CD4-positive, CD25-positive, alpha-beta regulatory T cell (primary cell): Measurements from ENCODE around the gene GJA1. TPM values are rescaled to one million over a fixed set of nuclear protein-coding genes. Genes with fewer than 3 reads are reported as not detected.
"Not testable (repeated sequence)": the region's sequence is repeated elsewhere in the genome, so short reads cannot be mapped to it uniquely, and the experiment has no call there.

ENCODE experiments used
- ATAC-seq, 2 donors: fragments of 150-1000 bp; cut with Tn5 transposase; one replicate each; pipeline ENCODE4 v1.10.0; 2021; ENCODE audit warnings: low read depth in 2 of 2, moderate number of reproducible peaks in 2 of 2, moderate library complexity in 1 of 2
- DNase-seq, 3 donors: peaks; one replicate each; pipeline versions ENCODE4 v3.0.0 to v3.0.0-alpha.2; 2012 to 2022; ENCODE audit warnings: mixed read lengths in 1 of 3
- H3K27ac ChIP-seq: one replicate; pipeline ENCODE4 v1.7.0; 2013; ENCODE audit warnings: mild to moderate bottlenecking, low read length; ENCODE audit not compliant: insufficient read depth, poor library complexity, severe bottlenecking
- H3K27me3 ChIP-seq: one replicate; pipeline ENCODE4 v1.7.0; 2013; ENCODE audit warnings: low read length; ENCODE audit not compliant: control insufficient read depth, insufficient read depth
- H3K36me3 ChIP-seq: one replicate; pipeline ENCODE4 v1.7.0; 2013; ENCODE audit warnings: mild to moderate bottlenecking, low read length, moderate library complexity; ENCODE audit not compliant: control insufficient read depth, insufficient read depth
- H3K4me1 ChIP-seq: 2 replicates; pipeline ENCODE4 v1.7.0; 2013; ENCODE audit warnings: mild to moderate bottlenecking, low read length; ENCODE audit not compliant: insufficient read depth, control insufficient read depth, poor library complexity, severe bottlenecking
- H3K4me3 ChIP-seq: one replicate; pipeline ENCODE4 v1.7.0; 2013; ENCODE audit warnings: low read depth, mild to moderate bottlenecking, low read length, moderate library complexity
- H3K9me3 ChIP-seq, 2 experiments: 1 replicate in 1 of 2; 2 replicates in 1 of 2; pipeline ENCODE4 v1.7.0; 2013; ENCODE audit warnings: low read length in 2 of 2, mild to moderate bottlenecking in 1 of 2, moderate library complexity in 1 of 2; ENCODE audit not compliant: control insufficient read depth in 2 of 2
- H3K27ac Mint-ChIP-seq, 3 donors: one replicate each; pipeline ENCODE4 v1.8.0; 2020 to 2022; ENCODE audit warnings: mild to moderate bottlenecking in 3 of 3, mixed read lengths in 3 of 3, moderate library complexity in 2 of 3
- H3K27me3 Mint-ChIP-seq: one replicate; pipeline ENCODE4 v1.8.0; 2022; ENCODE audit warnings: mild to moderate bottlenecking, mixed read lengths
- H3K36me3 Mint-ChIP-seq: one replicate; pipeline ENCODE4 v1.8.0; 2020; ENCODE audit warnings: mixed read lengths
- H3K4me1 Mint-ChIP-seq, 4 donors: one replicate each; pipeline ENCODE4 v1.8.0; 2020 to 2022; ENCODE audit warnings: mixed read lengths in 4 of 4, mild to moderate bottlenecking in 1 of 4
- H3K4me3 Mint-ChIP-seq, 4 donors: one replicate each; pipeline ENCODE4 v1.8.0; 2020 to 2022; ENCODE audit warnings: mild to moderate bottlenecking in 4 of 4, mixed read lengths in 4 of 4, moderate library complexity in 3 of 4
- H3K9me3 Mint-ChIP-seq, 7 donors: one replicate each; pipeline ENCODE4 v1.8.0; 2020 to 2022; ENCODE audit warnings: mixed read lengths in 7 of 7, mild to moderate bottlenecking in 3 of 7, moderate library complexity in 2 of 7
- polyA plus RNA-seq, 4 donors: library from polyadenylated mRNA; unstranded; fragments of 300-500 nt; fragmentation: Illumina TruSeq; gene quantifications; one replicate each; pipeline ENCODE4 v1.2.3, GENCODE V29; 2021
- total RNA-seq: library from RNA; stranded (reverse); gene quantifications from one replicate; pipeline ENCODE4 v1.2.3, GENCODE V29; 2022

The GJA1 gene
- total and polyA plus RNA-seq, 5 donors from 2014 or later = not detected

GRCh38 chr6:121430514-121431460, 4.7 kb upstream of the GJA1 start:
- Mint-ChIP-seq H3K27ac (peak overlapping the region in 1 of 3 donors; percentile 35), H3K9me3 (no peaks in the 10 kb centered on the region), H3K4me1 (peaks cover 0 to 4% (median 0%) of the 10 kb centered on the region in 4 donors), H3K4me3 (no peak overlapping the region), H3K27me3 (peaks cover 13% of the 10 kb centered on the region), H3K36me3 (no peaks in the 10 kb centered on the region)
- no peaks in the 10 kb centered on the region for H3K4me1 ChIP-seq
- H3K27ac ChIP-seq = no peak overlapping the region
- no peak overlapping the region for H3K4me3 ChIP-seq
- peaks cover 6% of the 10 kb centered on the region for H3K27me3 ChIP-seq
- no peaks in the 10 kb centered on the region for H3K9me3 ChIP-seq
- DNase-seq = no peak
- ATAC-seq = no peak
- H3K36me3 ChIP-seq = no peaks in the 10 kb centered on the region

GRCh38 chr6:121431776-121432175, 3.7 kb upstream of the GJA1 start:
- not testable (repeated sequence) for H3K27ac Mint-ChIP-seq, H3K36me3 ChIP-seq, H3K4me3 ChIP-seq, DNase-seq, H3K27me3 ChIP-seq, H3K4me1 ChIP-seq, H3K27ac ChIP-seq, ATAC-seq, H3K36me3 Mint-ChIP-seq, H3K9me3 ChIP-seq, H3K9me3 Mint-ChIP-seq, H3K4me3 Mint-ChIP-seq
- H3K27me3 Mint-ChIP-seq = peaks cover 21% of the 10 kb centered on the region
- peaks cover 0 to 11% (median 4%) of the 10 kb centered on the region in 4 donors for H3K4me1 Mint-ChIP-seq

- Mint-ChIP-seq H3K36me3 (no peaks in the 10 kb centered on the region), H3K4me3 (no peak overlapping the region), H3K27me3 (peaks cover 40% of the 10 kb centered on the region), H3K27ac (no peak overlapping the region), H3K4me1 (peaks cover 0 to 27% (median 9%) of the 10 kb centered on the region in 4 donors), H3K9me3 (no peaks in the 10 kb centered on the region)
- Histone ChIP-seq H3K27ac (no peak overlapping the region), H3K4me3 (no peak overlapping the region), H3K27me3 (peaks cover 22% of the 10 kb centered on the region), H3K36me3 (no peaks in the 10 kb centered on the region), H3K4me1 (peaks cover 8% of the 10 kb centered on the region), H3K9me3 (no peaks in the 10 kb centered on the region)
- ATAC-seq (no peak), DNase-seq (no peak)
These were observed 1.2 kb upstream of the GJA1 start for GRCh38 chr6:121434037-121434770.

- no peak overlapping the region for H3K27ac Mint-ChIP-seq
- Histone ChIP-seq H3K4me3 (peak overlapping the region; percentile 37), H3K27me3 (peaks cover 28% of the 10 kb centered on the region), H3K36me3 (no peaks in the 10 kb centered on the region), H3K4me1 (peaks cover 8% of the 10 kb centered on the region), H3K9me3 (no peaks in the 10 kb centered on the region), H3K27ac (no peak overlapping the region)
- H3K4me1 Mint-ChIP-seq = peaks cover 0 to 27% (median 9%) of the 10 kb centered on the region in 4 donors
- no peaks in the 10 kb centered on the region for H3K9me3 Mint-ChIP-seq
- H3K27me3 Mint-ChIP-seq = peaks cover 48% of the 10 kb centered on the region
- ATAC-seq = no peak
- H3K36me3 Mint-ChIP-seq = no peaks in the 10 kb centered on the region
- peak overlapping the region in 3 of 4 donors; percentile 65 to 83 (median 71) for H3K4me3 Mint-ChIP-seq
- DNase-seq = no peak
These were observed 920 bp downstream of the GJA1 start for GRCh38 chr6:121436274-121436857.

DNA sequence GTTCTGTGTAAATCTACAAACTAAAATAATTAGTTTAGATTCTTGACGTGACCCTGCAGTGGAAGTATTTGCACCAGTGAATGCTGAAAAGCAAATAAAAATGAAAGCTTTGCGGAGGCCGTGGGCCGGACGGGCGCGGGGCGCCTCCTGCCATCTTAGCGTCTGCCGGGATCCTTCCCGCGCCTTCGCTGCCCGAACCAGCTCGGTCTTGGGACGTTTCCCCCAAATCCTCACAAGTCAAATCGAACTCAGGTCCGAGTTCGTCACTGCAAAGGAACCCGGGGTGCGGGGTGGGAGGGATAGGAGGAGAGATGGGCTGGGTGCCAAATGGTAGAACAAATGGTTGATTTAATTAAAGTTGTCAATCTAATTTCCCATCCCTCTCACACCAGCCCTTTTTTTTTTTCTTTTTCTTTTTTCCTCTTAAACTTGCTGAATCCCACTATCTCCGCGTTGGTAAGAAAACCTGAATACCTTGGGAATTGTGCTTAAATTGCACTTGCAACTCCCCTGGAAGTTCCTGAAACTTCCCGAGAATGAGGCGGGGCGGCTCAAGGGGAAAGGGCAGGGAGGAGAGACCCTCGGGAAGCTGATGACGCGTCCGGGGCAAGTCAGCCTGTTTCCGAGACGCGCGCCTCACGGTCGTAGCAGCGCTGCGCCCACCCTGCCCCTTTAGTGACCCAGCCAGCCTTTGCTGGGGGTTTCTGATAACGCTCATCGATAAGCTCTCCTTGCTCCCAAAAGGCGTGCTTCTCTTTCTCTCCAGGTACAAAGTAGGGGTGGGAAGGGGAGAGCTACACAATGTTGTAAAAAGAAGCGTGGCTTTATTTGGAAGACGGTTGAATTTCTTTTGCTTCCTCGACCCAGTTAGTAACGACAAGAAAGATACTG, 1.8 kb downstream of the GJA1 start:
- H3K27ac ChIP-seq = no peak overlapping the region
- Mint-ChIP-seq H3K4me3 (peak overlapping the region in 3 of 4 donors; percentile 65 to 83 (median 71)), H3K36me3 (no peaks in the 10 kb centered on the region), H3K9me3 (no peaks in the 10 kb centered on the region), H3K27ac (no peak overlapping the region), H3K4me1 (peaks cover 0 to 27% (median 9%) of the 10 kb centered on the region in 4 donors), H3K27me3 (peaks cover 48% of the 10 kb centered on the region)
- H3K9me3 ChIP-seq = no peaks in the 10 kb centered on the region
- no peaks in the 10 kb centered on the region for H3K36me3 ChIP-seq
- peaks cover 8% of the 10 kb centered on the region for H3K4me1 ChIP-seq
- ATAC-seq (no peak), DNase-seq (peak in 1 of 3 donors; percentile 5)
- peaks cover 28% of the 10 kb centered on the region for H3K27me3 ChIP-seq
- H3K4me3 ChIP-seq = peak overlapping the region; percentile 37

GRCh38 chr6:121437851-121438651, 2.6 kb downstream of the GJA1 start:
- H3K27me3 Mint-ChIP-seq = peaks cover 54% of the 10 kb centered on the region

More at GRCh38 chr6:121437851-121438651, 2.6 kb downstream of the GJA1 start:
- H3K4me1 ChIP-seq = peaks cover 8% of the 10 kb centered on the region
- no peak overlapping the region for H3K4me3 ChIP-seq
- H3K9me3 ChIP-seq = no peaks in the 10 kb centered on the region
- peaks cover 0 to 27% (median 9%) of the 10 kb centered on the region in 4 donors for H3K4me1 Mint-ChIP-seq
- H3K36me3 ChIP-seq = no peaks in the 10 kb centered on the region
- DNase-seq (no peak), ATAC-seq (no peak)
- H3K27me3 ChIP-seq = peaks cover 28% of the 10 kb centered on the region
- H3K9me3 Mint-ChIP-seq = no peaks in the 10 kb centered on the region
- H3K4me3 Mint-ChIP-seq = peak overlapping the region in 2 of 4 donors; percentile 65 to 71
- no peak overlapping the region for H3K27ac Mint-ChIP-seq
- H3K27ac ChIP-seq = no peak overlapping the region
- no peaks in the 10 kb centered on the region for H3K36me3 Mint-ChIP-seq
